PC-9 (cell line): ENCODE results near the gene TAGLN2. TPM values are rescaled to one million over a fixed set of nuclear protein-coding genes. Genes with fewer than 3 reads are reported as not detected.
"Not testable (repeated sequence)": the region's sequence is repeated elsewhere in the genome, so short reads cannot be mapped to it uniquely, and the experiment has no call there.

Experiments
- BruUV-seq: library from RNA; stranded (reverse); fragments of 400-500 nt; replicated peaks from 2 replicates; lab custom pipeline; 2021; lab: Mats Ljungman, UMichigan
- CTCF ChIA-PET: fragments of 300-600 bp; sonication (Branson Sonifier 250); formaldehyde crosslinking; loops from one replicate; lab custom pipeline; 2022; ENCODE audit warnings: antibody characterized with exemption; lab: Charles Lee
- POLR2A ChIA-PET: fragments of 300-600 bp; sonication (Branson Sonifier 250); formaldehyde crosslinking; loops from one replicate; lab custom pipeline; 2022; ENCODE audit warnings: antibody characterized with exemption; ENCODE audit not compliant: unreplicated experiment; lab: Charles Lee
- DNase-seq, 2 experiments: peaks; one replicate each; pipeline versions ENCODE4 v3.0.0 to v3.0.0-alpha.2; 2015 to 2022; ENCODE audit warnings: mixed read lengths in 1 of 2
- H2AFZ ChIP-seq: fragments of 200-600 bp; sonication (generic); 2 replicates; pipeline ENCODE4 v1.8.1; 2017; ENCODE audit warnings: antibody characterized with exemption
- H3F3A ChIP-seq: fragments of 200-600 bp; sonication (generic); 2 replicates; pipeline ENCODE4 v1.8.1; 2017; ENCODE audit warnings: antibody characterized with exemption, mild to moderate bottlenecking, low read depth; ENCODE audit not compliant: insufficient read depth
- H3K27ac ChIP-seq: fragments of 200-600 bp; sonication (generic); 2 replicates; pipeline ENCODE4 v1.6.1; 2016; ENCODE audit warnings: mixed run types
- H3K27me3 ChIP-seq: fragments of 200-600 bp; sonication (generic); 2 replicates; pipeline ENCODE4 v1.6.1; 2016; ENCODE audit warnings: low read depth, mixed run types; ENCODE audit not compliant: insufficient read depth
- H3K36me3 ChIP-seq: fragments of 200-600 bp; sonication (generic); 2 replicates; pipeline ENCODE4 v1.6.1; 2016; ENCODE audit warnings: low read depth, mixed run types
- H3K4me1 ChIP-seq: fragments of 200-600 bp; sonication (generic); replicated peaks from 2 replicates; pipeline ENCODE4 v1.6.1; 2016; ENCODE audit warnings: mixed run types; ENCODE audit not compliant: insufficient read depth
- H3K4me2 ChIP-seq: fragments of 200-600 bp; sonication (generic); 2 replicates; pipeline ENCODE4 v1.6.1; 2017; ENCODE audit warnings: mixed run types
- H3K4me3 ChIP-seq: fragments of 200-600 bp; sonication (generic); 2 replicates; pipeline ENCODE4 v1.6.1; 2016; ENCODE audit warnings: mixed run types
- H3K79me2 ChIP-seq: fragments of 200-600 bp; sonication (generic); 2 replicates; pipeline ENCODE4 v1.6.1; 2017; ENCODE audit warnings: low read depth, mixed run types
- H3K9me2 ChIP-seq: fragments of 200-600 bp; sonication (generic); 2 replicates; pipeline ENCODE4 v1.8.1; 2017; ENCODE audit warnings: mild to moderate bottlenecking; ENCODE audit not compliant: insufficient read depth
- H3K9me3 ChIP-seq: fragments of 200-600 bp; sonication (generic); 2 replicates; pipeline ENCODE4 v1.8.1; 2016; ENCODE audit warnings: low read depth; ENCODE audit not compliant: insufficient read depth
- H4K20me1 ChIP-seq: fragments of 200-600 bp; sonication (generic); 2 replicates; pipeline ENCODE4 v1.8.1; 2017; ENCODE audit not compliant: insufficient read depth
- CTCF ChIP-seq: fragments of 200-600 bp; sonication (generic); conservative IDR thresholded peaks from 2 replicates; pipeline ENCODE4 v1.6.1; 2017; ENCODE audit warnings: mixed run types, antibody characterized with exemption, mild to moderate bottlenecking, moderate library complexity
- EZH2 ChIP-seq: fragments of 200-600 bp; sonication (generic); IDR thresholded peaks from 2 replicates; pipeline ENCODE4 v1.8.0; 2017; ENCODE audit warnings: antibody characterized with exemption, low read depth
- intact Hi-C: fragments of 100-400 bp; cut with micrococcal nuclease; formaldehyde crosslinking; loops from one replicate; pipeline ENCODE4 v1.10.0; 2022; ENCODE audit not compliant: unreplicated experiment
- total RNA-seq: library from RNA; stranded (reverse); gene quantifications from 2 replicates; pipeline ENCODE4 v1.2.3, GENCODE V29; 2021

Gene TAGLN2
- total RNA-seq, 1 experiment from 2014 or later = 473 TPM

DNA sequence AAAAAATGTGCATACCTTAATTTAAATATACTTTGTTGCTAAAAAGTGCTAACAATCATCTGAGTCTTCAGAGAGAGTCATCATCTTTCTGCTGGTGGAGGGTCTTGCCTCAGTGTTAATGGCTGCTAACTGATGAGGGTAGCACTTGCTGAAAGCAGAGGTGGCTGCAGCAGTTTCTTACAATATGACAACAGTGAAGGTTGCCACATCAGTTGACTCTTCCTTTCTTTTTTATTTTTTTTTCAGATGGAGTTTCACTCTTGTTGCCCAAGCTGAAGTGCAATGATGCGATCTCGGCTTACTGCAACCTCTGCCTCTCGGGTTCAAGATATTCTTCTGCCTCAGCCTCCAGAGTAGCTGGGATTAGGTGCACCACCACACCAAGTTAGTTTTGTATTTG is 22.8 kb downstream of the TAGLN2 start:
- CTCF ChIA-PET = no interaction called here
- no peak for DNase-seq
- POLR2A ChIA-PET = no interaction called here
- Histone ChIP-seq H3K27ac (no peak overlapping the region), H3K27me3 (no peaks in the 10 kb centered on the region), H3K9me3 (peaks cover 6% of the 10 kb centered on the region; the same call in 1 of the 2 replicates), H2AFZ (no peak overlapping the region), H3K9me2 (no peaks in the 10 kb centered on the region), H3K36me3 (no peaks in the 10 kb centered on the region), H3F3A (peaks cover 43% of the 10 kb centered on the region), H3K4me3 (no peak overlapping the region), H3K79me2 (no peaks in the 10 kb centered on the region), H4K20me1 (no peaks in the 10 kb centered on the region), H3K4me1 (peaks cover 50% of the 10 kb centered on the region), H3K4me2 (no peak overlapping the region)
- BruUV-seq = no TSS peak
- TF ChIP-seq EZH2 (no peak), CTCF (no peak)
- intact Hi-C loops = loop anchor here (10.0 kb wide), 1 partner anchor 192 kb away; the partner anchor contains the start of gene IGSF8

GRCh38 chr1:159900755-159901360 is 24.4 kb downstream of the TAGLN2 start:
- ChIA-PET CTCF (interaction anchor here (0.8 to 1.2 kb wide), 2 partner anchors 33 to 107 kb away, joined by 4 read pairs; no protein-coding TSS in a partner anchor), POLR2A (interaction anchor here (0.5 to 1.5 kb wide), 5 partner anchors 11 to 106 kb away, joined by 3 to 7 read pairs (median 4); no protein-coding TSS in a partner anchor)
- Histone ChIP-seq H3K4me3 (peak overlapping the region; percentile 53; the same call in 1 of the 2 replicates), H2AFZ (0 out of 2 replicates have a peak overlapping the region, but pooled peaks have one; percentile 8), H3K36me3 (no peaks in the 10 kb centered on the region), H3K4me2 (peak overlapping the region; percentile 90), H3K79me2 (no peaks in the 10 kb centered on the region), H3K27ac (peak overlapping the region; percentile 88), H3K4me1 (peaks cover 36% of the 10 kb centered on the region), H3K9me2 (no peaks in the 10 kb centered on the region), H3K27me3 (no peaks in the 10 kb centered on the region), H3K9me3 (peaks cover 6% of the 10 kb centered on the region; the same call in 1 of the 2 replicates), H4K20me1 (no peaks in the 10 kb centered on the region), H3F3A (peaks cover 43% of the 10 kb centered on the region)
- TF ChIP-seq CTCF (no peak), EZH2 (no peak)
- DNase-seq = peak in 1 of 2 experiments; percentile 44
- intact Hi-C loops = loop anchor here (1.0 to 10.0 kb wide), 4 partner anchors 15 to 194 kb away; partner anchors contain the start of gene IGSF8
- BruUV-seq = no TSS peak

DNA sequence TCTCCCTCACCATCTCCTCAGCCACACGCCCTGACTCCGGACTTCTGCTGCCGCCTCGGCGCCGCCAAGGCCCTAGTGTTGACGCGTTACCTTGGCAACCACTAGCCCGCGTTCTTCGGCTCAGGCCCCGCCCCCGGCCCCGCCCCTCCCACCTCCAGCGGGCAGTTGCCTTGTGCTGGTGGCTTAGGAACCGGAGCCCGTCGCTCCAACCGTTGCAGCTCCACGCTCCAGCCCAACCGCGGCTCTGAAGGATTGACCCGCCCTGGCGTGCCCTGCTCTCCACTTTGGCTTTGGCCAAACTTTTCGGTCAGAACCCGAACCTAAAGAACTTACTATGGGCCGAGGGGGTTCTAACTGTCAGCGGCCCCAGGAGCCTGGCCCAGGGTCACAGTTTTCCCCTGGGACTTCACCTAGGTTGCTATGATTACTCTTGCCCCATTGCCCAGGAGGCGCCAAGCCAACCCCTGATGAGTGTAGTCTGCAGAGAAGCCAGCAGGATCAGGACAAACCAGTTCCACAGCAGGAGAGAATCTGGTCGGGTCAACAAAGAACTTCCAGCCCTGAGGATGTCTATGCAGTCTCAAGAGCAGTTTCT is 25.1 kb downstream of the TAGLN2 start, which contains the start of gene CFAP45:
Gene CFAP45, minus strand, starts transcription at position 80 of the 595 bp plus-strand sequence. Its CDS starts 67 bp downstream, at position 13.
- TF ChIP-seq CTCF = no peak
- no peak for TF ChIP-seq EZH2
- Histone ChIP-seq H4K20me1 (no peaks in the 10 kb centered on the region), H3K9me3 (peaks cover 6% of the 10 kb centered on the region; the same call in 1 of the 2 replicates), H3K36me3 (no peaks in the 10 kb centered on the region), H3K27me3 (no peaks in the 10 kb centered on the region), H3K4me1 (peaks cover 36% of the 10 kb centered on the region), H3K9me2 (no peaks in the 10 kb centered on the region), H3F3A (peaks cover 43% of the 10 kb centered on the region), H3K4me3 (peak within 1 kb of the TSS; percentile 53; the same call in 1 of the 2 replicates), H2AFZ (peak within 1 kb of the TSS; percentile 81), H3K79me2 (no peaks in the 10 kb centered on the region), H3K27ac (peak within 1 kb of the TSS; percentile 88), H3K4me2 (peak within 1 kb of the TSS; percentile 90)
- ChIA-PET POLR2A (interaction anchor here (0.5 to 1.5 kb wide), 6 partner anchors 12 to 106 kb away, joined by 3 to 7 read pairs (median 4); no protein-coding TSS in a partner anchor), CTCF (interaction anchor here (0.6 to 1.2 kb wide), 3 partner anchors 9 to 107 kb away, joined by 3 to 4 read pairs (median 4); no protein-coding TSS in a partner anchor)
- DNase-seq = peak; percentile 87 to 94
- BruUV-seq = no TSS peak
- intact Hi-C loops = loop anchor here (1.0 to 10.0 kb wide), 3 partner anchors 24 to 195 kb away; partner anchors contain the start of gene IGSF8

GRCh38 chr1:159899634-159900033 is 25.7 kb downstream of the TAGLN2 start:
- H3K4me1 ChIP-seq = peaks cover 36% of the 10 kb centered on the region
- not testable (repeated sequence) for H3K36me3 ChIP-seq, H4K20me1 ChIP-seq, BruUV-seq, H3K27me3 ChIP-seq, DNase-seq, H3K9me3 ChIP-seq, H3K79me2 ChIP-seq, H3K9me2 ChIP-seq
- peak overlapping the region; percentile 90 for H3K4me2 ChIP-seq
- H3K27ac ChIP-seq = peak overlapping the region; percentile 88
- H2AFZ ChIP-seq = peak overlapping the region; percentile 81
- ChIA-PET CTCF (interaction anchor here (0.6 kb wide), 1 partner anchor 9 kb away, joined by 3 read pairs; no protein-coding TSS in a partner anchor), POLR2A (interaction anchor here (0.6 to 1.5 kb wide), 3 partner anchors 12 to 24 kb away, joined by 3 to 7 read pairs (median 4); no protein-coding TSS in a partner anchor)
- intact Hi-C loops = loop anchor here (1.0 to 10.0 kb wide), 3 partner anchors 25 to 195 kb away; partner anchors contain the start of gene IGSF8
- H3F3A ChIP-seq = peaks cover 43% of the 10 kb centered on the region
- H3K4me3 ChIP-seq = peak overlapping the region; percentile 53; the same call in 1 of the 2 replicates
